Mesodermal cell (in vitro differentiated cells): ENCODE measurements around the gene U2AF2. TPM values are rescaled to one million over a fixed set of nuclear protein-coding genes. Genes with fewer than 3 reads are reported as not detected.

ENCODE experiments used
- H3K27ac ChIP-seq: 2 replicates; pipeline ENCODE4 v1.7.0; 2013; ENCODE audit warnings: mild to moderate bottlenecking, low read depth, low read length, moderate library complexity; ENCODE audit not compliant: severe bottlenecking
- H3K36me3 ChIP-seq: 2 replicates; pipeline ENCODE4 v1.7.1; 2013; ENCODE audit warnings: mild to moderate bottlenecking, low read length, moderate library complexity; ENCODE audit not compliant: control insufficient read depth, insufficient read depth
- H3K4me1 ChIP-seq: one replicate; pipeline ENCODE4 v1.7.1; 2013; ENCODE audit warnings: mild to moderate bottlenecking, low read length; ENCODE audit not compliant: insufficient read depth, control insufficient read depth, poor library complexity, severe bottlenecking
- H3K4me3 ChIP-seq: 2 replicates; pipeline ENCODE4 v1.7.0; 2013; ENCODE audit warnings: low read length, control low read depth, mild to moderate bottlenecking; ENCODE audit not compliant: insufficient read depth, poor library complexity, severe bottlenecking; ENCODE audit errors: extremely low read depth
- H3K9me3 ChIP-seq: 2 replicates; pipeline ENCODE4 v1.7.1; 2013; ENCODE audit warnings: mild to moderate bottlenecking, low read length, moderate library complexity; ENCODE audit not compliant: control insufficient read depth
- WGBS, 2 experiments: methylation state at CpG; one replicate each; pipeline ENCODE4 v1.1.5; 2013; ENCODE audit warnings: missing lambda C conversion rate in 2 of 2; ENCODE audit not compliant: insufficient coverage in 2 of 2; 5-methylcytosine and 5-hydroxymethylcytosine counted together
- polyA plus RNA-seq, 2 experiments: library from polyadenylated mRNA; stranded (reverse); fragments of 50-300 nt; gene quantifications; one replicate each; pipeline ENCODE4 v1.2.3, GENCODE V29; 2013

U2AF2 gene
- 145 TPM for polyA plus RNA-seq (2013, experiment 1 of 2)
- polyA plus RNA-seq (2013, experiment 2 of 2) = 128 TPM

DNA sequence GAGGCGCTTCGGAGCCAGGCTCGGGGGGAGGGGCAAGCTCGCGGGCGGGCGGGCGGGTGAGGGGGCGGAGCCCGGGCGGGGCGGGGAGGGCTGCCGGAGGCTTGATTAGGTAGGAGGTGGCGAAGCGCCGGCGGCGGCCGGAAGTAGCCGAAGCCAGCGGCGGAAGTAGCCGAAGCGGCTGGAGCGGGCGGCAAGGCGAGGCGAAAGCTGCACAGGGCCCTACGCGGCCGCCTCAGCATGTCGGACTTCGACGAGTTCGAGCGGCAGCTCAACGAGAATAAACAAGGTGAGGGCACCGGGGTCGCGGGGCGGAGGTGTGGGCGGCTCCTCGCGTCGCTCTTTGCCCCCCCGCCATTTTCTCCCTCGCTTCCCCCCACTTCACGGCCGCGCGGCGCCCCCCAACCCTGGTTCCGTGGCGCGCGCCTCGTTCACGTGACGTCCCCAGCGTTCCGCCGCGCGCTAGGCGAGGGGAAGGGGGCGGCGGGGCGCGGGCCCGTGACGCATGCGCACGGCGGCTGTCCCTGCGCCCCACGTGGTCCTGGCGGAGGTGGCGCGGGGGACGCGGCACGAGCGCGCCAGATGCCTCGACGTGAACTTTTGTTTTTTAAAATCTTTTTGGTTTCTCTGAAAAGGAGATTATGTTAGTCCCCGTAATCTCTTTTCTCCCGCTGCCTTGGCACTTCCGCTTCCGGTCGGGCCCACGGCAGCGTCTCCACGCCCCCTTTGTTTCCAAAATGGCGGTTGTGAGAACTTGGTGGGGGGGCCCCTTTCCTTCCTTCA lies at the start of gene U2AF2:
U2AF2 (plus strand) TSS at position 168 of the 780 bp plus-strand sequence; CDS start at position 238, 70 bp downstream.
- peaks cover 31% of the 10 kb centered on the region for H3K4me1 ChIP-seq
- 0% methylated on average over 57 to 66 of the region's 95 CpGs for WGBS, 2 experiments
- no peaks in the 10 kb centered on the region for H3K9me3 ChIP-seq
- peak within 1 kb of the TSS; percentile 99 for H3K4me3 ChIP-seq
- peak within 1 kb of the TSS; percentile 100 for H3K27ac ChIP-seq
- H3K36me3 ChIP-seq = peaks cover 54% of the 10 kb centered on the region

DNA sequence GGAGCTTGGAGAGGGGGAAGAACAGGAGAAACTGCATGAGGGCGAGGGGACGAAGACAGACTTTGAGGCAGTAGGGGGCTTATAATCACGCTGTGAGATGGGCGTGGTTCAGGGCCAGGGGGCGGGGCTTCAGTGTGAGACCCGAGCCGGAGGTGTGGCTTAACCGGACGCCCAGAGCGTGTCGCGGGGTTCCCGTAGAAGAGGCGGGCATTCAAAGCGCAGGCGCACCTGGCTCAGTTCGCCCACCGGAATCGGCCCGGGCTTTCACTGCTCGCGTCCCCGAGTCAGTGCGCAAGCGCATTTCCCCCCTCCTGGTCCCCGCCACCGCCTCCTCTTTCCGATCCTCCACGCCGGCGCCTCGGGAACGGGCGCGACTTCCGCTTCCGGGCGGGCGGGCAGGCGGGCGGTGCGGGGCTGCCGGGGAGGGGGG lies 49.6 kb upstream of the U2AF2 start:
- 0% methylated on average over 27 to 28 of the region's 43 CpGs for WGBS, 2 experiments
- Histone ChIP-seq H3K4me3 (peak overlapping the region; percentile 89), H3K36me3 (peaks cover 36% of the 10 kb centered on the region), H3K27ac (peak overlapping the region; percentile 94), H3K9me3 (no peaks in the 10 kb centered on the region), H3K4me1 (peaks cover 12% of the 10 kb centered on the region)

DNA sequence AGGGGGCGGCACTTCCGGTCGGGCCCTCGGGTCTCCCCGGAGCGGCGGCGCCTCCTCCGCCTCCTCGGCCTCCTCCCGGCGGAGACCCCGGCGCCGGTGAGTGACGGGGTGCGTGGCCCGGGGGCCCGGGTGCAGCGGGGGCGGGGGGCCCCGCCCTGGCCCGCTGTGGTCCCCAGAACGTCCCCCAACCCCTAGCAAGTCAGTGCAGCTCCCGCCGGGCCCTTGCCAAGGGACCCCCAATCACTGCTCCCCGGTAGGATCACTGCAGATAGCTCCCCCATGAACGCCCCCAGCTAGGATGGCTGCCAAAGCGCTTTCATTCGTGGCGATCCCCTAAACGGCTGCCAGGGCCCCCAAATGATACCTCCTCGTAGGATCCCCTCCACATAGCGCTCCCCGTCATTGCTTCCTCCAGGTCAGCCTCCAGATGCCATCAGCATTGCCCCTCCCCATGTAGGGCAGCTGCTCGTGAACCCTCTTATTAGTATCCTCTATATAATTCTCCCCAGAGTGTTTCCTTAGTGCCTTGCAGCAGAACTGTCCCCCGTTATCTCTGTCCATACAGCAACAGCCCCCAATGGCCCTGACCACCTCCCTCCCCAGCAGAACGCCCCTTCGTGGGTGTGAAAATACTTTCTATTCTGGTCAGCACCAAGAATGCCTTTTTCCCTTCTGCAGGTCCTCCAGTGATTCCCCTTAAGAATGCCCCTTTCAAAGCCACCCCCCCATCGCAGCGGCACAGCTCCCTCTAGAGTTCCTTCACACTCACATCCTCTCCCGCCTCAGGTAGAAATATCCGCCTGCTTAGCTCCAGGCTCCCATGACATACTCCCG lies 49.0 kb upstream of the U2AF2 start, which contains the start of gene ZNF865:
ZNF865 (plus strand) TSS at position 11 of the 834 bp plus-strand sequence. CDS start 7,972 bp downstream, outside the sequence.
- 0 to 2% methylated on average over 21 to 39 of the region's 44 CpGs for WGBS, 2 experiments

DNA sequence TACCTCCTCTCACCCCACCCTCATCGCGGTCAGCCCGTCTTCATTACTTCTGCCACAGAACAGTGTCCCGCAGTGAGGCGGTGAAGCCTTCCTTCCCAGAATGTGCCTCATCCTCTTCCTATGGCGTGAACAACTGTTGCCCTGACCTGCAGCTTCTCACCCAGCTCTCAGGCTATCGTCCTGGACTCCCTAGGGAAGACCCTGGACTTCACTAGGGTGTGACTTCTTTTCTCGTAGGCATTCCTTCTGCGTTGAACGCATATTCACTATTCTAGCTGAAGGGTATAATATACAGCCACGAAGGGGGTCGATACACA lies 48.4 kb upstream of the U2AF2 start:
- peak overlapping the region; percentile 94 for H3K27ac ChIP-seq
- peaks cover 48% of the 10 kb centered on the region for H3K36me3 ChIP-seq
- 29 to 34% methylated on average over 12 of the region's 12 CpGs for WGBS, 2 experiments
- H3K4me1 ChIP-seq = peaks cover 4% of the 10 kb centered on the region
- H3K4me3 ChIP-seq = peak overlapping the region; percentile 89
- H3K9me3 ChIP-seq = no peaks in the 10 kb centered on the region

More for the DNA sequence above, 49.0 kb upstream of the U2AF2 start, which contains the start of gene ZNF865:
- Histone ChIP-seq H3K9me3 (no peaks in the 10 kb centered on the region), H3K4me3 (peak within 1 kb of the TSS; percentile 89), H3K27ac (peak within 1 kb of the TSS; percentile 94), H3K36me3 (peaks cover 42% of the 10 kb centered on the region), H3K4me1 (peaks cover 10% of the 10 kb centered on the region)

DNA sequence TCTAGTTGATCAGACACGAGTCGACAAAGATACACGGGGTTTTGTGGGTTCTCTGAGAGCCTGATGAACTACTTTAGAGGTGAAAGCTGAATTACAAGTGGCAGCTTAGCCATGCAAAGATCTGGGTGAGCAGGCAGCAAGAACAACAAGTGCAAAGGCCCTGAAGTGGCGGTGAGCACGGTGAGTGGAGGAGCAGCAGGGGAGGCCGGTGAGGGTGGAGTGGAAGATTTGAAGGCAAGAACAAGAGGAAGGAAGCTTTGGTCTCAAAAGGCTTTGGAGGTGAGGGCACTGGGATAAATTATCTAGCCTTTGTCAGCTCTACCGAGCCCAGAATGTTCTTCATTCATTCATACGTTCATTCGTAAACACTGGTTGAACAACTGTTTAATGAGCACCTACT lies 48.0 kb upstream of the U2AF2 start:
- Histone ChIP-seq H3K4me1 (peaks cover 3% of the 10 kb centered on the region), H3K9me3 (no peaks in the 10 kb centered on the region), H3K4me3 (peak overlapping the region; percentile 89), H3K36me3 (peaks cover 48% of the 10 kb centered on the region), H3K27ac (no peak overlapping the region)
- WGBS, 2 experiments = 85 to 95% methylated on average over 6 to 7 of the region's 9 CpGs

DNA sequence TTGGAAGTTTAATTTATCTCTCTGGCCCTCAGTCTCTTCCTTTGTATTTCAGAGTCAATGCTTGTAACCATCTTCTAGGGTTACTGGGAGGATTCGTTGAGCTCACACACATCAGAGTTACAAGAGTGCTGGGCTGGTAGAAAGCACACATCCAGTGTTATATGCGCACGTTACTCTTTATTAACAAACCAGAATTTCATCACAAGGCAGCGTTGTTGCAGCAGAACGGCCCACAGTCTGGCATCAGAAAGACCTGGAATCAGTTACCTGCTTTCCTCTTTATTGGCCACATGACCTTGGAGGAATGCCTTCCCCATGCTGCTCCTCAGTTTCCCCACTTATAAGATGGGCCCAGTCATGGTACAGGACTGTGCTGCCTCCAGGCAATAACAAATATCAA lies 45.5 kb upstream of the U2AF2 start:
- Histone ChIP-seq H3K4me3 (no peak overlapping the region), H3K36me3 (peaks cover 50% of the 10 kb centered on the region), H3K9me3 (no peaks in the 10 kb centered on the region), H3K27ac (no peak overlapping the region), H3K4me1 (peaks cover 3% of the 10 kb centered on the region)
- 93 to 100% methylated on average over 4 to 5 of the region's 5 CpGs for WGBS, 2 experiments

DNA sequence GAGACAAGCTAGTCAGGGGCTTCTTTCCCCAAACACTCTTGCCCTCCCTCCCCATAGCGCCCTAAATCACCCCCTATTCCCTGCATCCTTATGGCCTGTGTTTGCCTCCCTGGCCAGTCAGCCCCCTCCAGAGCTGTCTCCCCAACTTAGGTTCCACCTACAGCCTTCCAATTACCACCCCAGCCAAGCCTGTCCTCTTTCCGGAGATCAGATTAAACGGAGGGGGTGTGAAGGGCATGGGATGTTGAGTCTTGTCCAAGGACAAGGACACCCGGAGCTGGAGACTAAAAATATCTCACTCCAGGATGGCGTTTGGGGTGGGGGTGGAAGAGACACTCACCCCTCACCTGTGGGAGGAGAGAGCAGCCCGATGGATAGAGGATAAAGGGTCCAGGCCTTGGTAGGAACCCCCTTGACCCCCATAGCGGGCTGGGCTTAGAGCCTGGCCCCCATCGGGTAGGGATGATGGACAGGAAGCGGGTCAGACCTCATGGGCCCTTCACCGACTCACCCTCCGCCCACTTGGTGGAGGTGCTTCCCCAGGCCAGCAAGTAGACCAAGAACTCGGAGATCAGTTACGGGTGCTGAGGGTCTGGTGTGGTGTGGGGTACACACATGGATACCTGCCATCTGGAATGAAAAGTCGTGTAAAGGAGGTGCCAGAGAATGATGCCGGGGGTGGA lies 43.4 kb upstream of the U2AF2 start:
- WGBS, 2 experiments = 95 to 98% methylated on average over 6 to 11 of the region's 15 CpGs
- Histone ChIP-seq H3K27ac (no peak overlapping the region), H3K36me3 (peaks cover 59% of the 10 kb centered on the region), H3K4me1 (peaks cover 3% of the 10 kb centered on the region), H3K4me3 (no peak overlapping the region), H3K9me3 (no peaks in the 10 kb centered on the region)

DNA sequence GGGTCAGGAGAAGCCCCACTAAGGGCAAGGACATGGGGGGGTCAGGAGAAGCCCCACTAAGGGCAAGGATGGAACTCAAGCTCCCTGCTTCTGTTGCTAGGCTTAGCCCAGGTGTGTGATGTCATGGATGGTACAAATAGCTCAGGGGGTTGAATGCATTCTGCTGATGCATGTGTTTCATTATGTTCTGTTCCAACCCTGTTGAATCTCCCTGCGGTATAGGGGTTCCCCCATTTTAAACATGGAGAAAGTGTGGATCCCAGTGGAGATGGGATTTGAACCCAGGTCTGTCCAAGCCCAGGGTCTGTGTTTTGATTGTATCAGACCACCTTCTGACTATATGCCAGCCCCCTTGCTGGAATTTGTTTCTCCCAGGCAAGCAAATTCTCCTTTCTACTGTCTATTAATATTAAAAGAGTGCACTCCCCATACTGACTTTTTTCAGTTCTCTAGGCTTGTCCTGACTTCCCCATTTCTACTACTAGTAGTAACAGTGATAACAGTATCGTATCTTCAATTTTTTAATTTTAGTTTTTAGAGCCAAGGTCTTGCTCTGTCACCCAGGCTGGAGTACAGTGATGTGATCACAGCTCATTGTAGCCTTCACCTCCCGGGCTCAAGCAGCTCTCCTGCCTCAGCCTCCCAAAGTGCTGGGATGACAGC lies 42.7 kb upstream of the U2AF2 start:
- Histone ChIP-seq H3K36me3 (peaks cover 58% of the 10 kb centered on the region), H3K9me3 (no peaks in the 10 kb centered on the region), H3K4me3 (no peak overlapping the region), H3K4me1 (no peaks in the 10 kb centered on the region), H3K27ac (no peak overlapping the region)
- WGBS, 2 experiments = 100% methylated on average over 2 to 3 of the region's 3 CpGs

DNA sequence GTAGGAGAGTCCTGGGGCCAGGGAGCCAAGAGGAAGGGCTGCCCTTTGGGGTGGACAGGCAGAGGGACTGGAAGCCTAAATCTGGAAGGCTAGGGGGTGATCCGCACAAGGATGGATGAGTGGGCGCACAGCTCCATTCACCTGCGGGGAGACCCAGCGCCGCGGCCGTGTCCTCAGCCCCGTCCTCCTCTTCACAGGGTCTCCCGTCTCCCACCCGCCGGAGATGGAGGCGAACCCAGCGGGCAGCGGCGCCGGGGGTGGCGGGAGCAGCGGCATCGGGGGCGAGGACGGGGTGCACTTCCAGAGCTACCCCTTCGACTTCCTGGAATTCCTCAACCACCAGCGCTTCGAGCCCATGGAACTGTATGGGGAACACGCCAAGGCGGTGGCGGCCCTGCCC lies 41.4 kb upstream of the U2AF2 start:
- H3K4me1 ChIP-seq = no peaks in the 10 kb centered on the region
- H3K9me3 ChIP-seq = no peaks in the 10 kb centered on the region
- H3K27ac ChIP-seq = no peak overlapping the region
- peaks cover 59% of the 10 kb centered on the region for H3K36me3 ChIP-seq
- H3K4me3 ChIP-seq = no peak overlapping the region
- 96 to 99% methylated on average over 22 of the region's 27 CpGs for WGBS, 2 experiments
